H9 (cell line): ENCODE measurements around the gene CYBB. TPM values are rescaled to one million over a fixed set of nuclear protein-coding genes. Genes with fewer than 3 reads are reported as not detected.

Source experiments
- DNase-seq: peaks from one replicate; pipeline ENCODE4 v3.0.0-alpha.2; 2017
- H2AFZ ChIP-seq: one replicate; pipeline ENCODE4 v1.6.1; 2013; ENCODE audit warnings: mild to moderate bottlenecking, low read length, control low read depth, moderate library complexity
- H2AK5ac ChIP-seq: 2 replicates; pipeline ENCODE4 v1.6.1; 2013; ENCODE audit warnings: low read length, control low read depth, mixed read lengths; ENCODE audit not compliant: insufficient read length
- H2BK120ac ChIP-seq: one replicate; pipeline ENCODE4 v1.6.1; 2013; ENCODE audit warnings: low read depth, mild to moderate bottlenecking, low read length, control low read depth, inconsistent platforms; ENCODE audit not compliant: poor library complexity, severe bottlenecking
- H2BK12ac ChIP-seq: 2 replicates; pipeline ENCODE4 v1.6.1; 2013; ENCODE audit warnings: low read length, control low read depth, mixed read lengths, low read depth; ENCODE audit not compliant: insufficient read length
- H2BK15ac ChIP-seq: 2 replicates; pipeline ENCODE4 v1.6.1; 2013; ENCODE audit warnings: low read depth, low read length, control low read depth
- H2BK20ac ChIP-seq: one replicate; pipeline ENCODE4 v1.6.1; 2013; ENCODE audit warnings: low read depth, mild to moderate bottlenecking, low read length, control low read depth, inconsistent platforms; ENCODE audit not compliant: poor library complexity, severe bottlenecking
- H2BK5ac ChIP-seq: 2 replicates; pipeline ENCODE4 v1.6.1; 2013; ENCODE audit warnings: low read length, control low read depth, mixed read lengths; ENCODE audit not compliant: insufficient read length
- H3K14ac ChIP-seq: 2 replicates; pipeline ENCODE4 v1.6.1; 2013; ENCODE audit warnings: low read length, control low read depth; ENCODE audit not compliant: insufficient read depth
- H3K18ac ChIP-seq: 2 replicates; pipeline ENCODE4 v1.6.1; 2013; ENCODE audit warnings: low read depth, mild to moderate bottlenecking, mixed read lengths, low read length, control low read depth; ENCODE audit not compliant: insufficient read length
- H3K23ac ChIP-seq: 2 replicates; pipeline ENCODE4 v1.6.1; 2013; ENCODE audit warnings: low read length, control low read depth, mixed read lengths, low read depth; ENCODE audit not compliant: insufficient read length
- H3K23me2 ChIP-seq: 2 replicates; pipeline ENCODE4 v1.6.1; 2013; ENCODE audit warnings: low read depth, mild to moderate bottlenecking, mixed read lengths, low read length, control low read depth; ENCODE audit not compliant: insufficient read length, poor library complexity, severe bottlenecking
- H3K27ac ChIP-seq: 2 replicates; pipeline ENCODE4 v1.5.1; 2013; ENCODE audit warnings: low read length, control low read depth, mixed read lengths, low read depth; ENCODE audit not compliant: insufficient read length
- H3K27me3 ChIP-seq: 2 replicates; pipeline ENCODE4 v1.6.1; 2013; ENCODE audit warnings: low read length, control low read depth, inconsistent platforms; ENCODE audit not compliant: insufficient read depth
- H3K4ac ChIP-seq: 2 replicates; pipeline ENCODE4 v1.6.1; 2013; ENCODE audit warnings: low read depth, mild to moderate bottlenecking, control low read depth, inconsistent platforms, low read length, moderate library complexity
- H3K4me1 ChIP-seq: 2 replicates; pipeline ENCODE4 v1.6.1; 2013; ENCODE audit warnings: low read length, control low read depth, inconsistent platforms; ENCODE audit not compliant: insufficient read depth
- H3K4me2 ChIP-seq: 2 replicates; pipeline ENCODE4 v1.6.1; 2013; ENCODE audit warnings: low read length, control low read depth, mixed read lengths; ENCODE audit not compliant: insufficient read length, insufficient read depth
- H3K56ac ChIP-seq: 2 replicates; pipeline ENCODE4 v1.6.1; 2013; ENCODE audit warnings: low read depth, mild to moderate bottlenecking, mixed read lengths, low read length, control low read depth; ENCODE audit not compliant: insufficient read length
- H3K79me1 ChIP-seq: 2 replicates; pipeline ENCODE4 v1.6.1; 2013; ENCODE audit warnings: low read depth, mild to moderate bottlenecking, moderate library complexity, low read length, control low read depth, inconsistent platforms; ENCODE audit not compliant: insufficient read depth, poor library complexity, severe bottlenecking
- H3K79me2 ChIP-seq: 2 replicates; pipeline ENCODE4 v1.6.1; 2013; ENCODE audit warnings: low read length, control low read depth, inconsistent platforms; ENCODE audit not compliant: insufficient read depth
- H3K9ac ChIP-seq: 2 replicates; pipeline ENCODE4 v1.6.1; 2013; ENCODE audit warnings: low read length, control low read depth, mixed read lengths; ENCODE audit not compliant: insufficient read length; ENCODE audit errors: extremely low read depth
- H3K9me3 ChIP-seq: one replicate; pipeline ENCODE4 v1.6.1; 2013; ENCODE audit warnings: low read depth, low read length, inconsistent platforms; ENCODE audit not compliant: control insufficient read depth
- H3T11ph ChIP-seq: one replicate; pipeline ENCODE4 v1.6.1; 2013; ENCODE audit warnings: mild to moderate bottlenecking, low read length, control low read depth, inconsistent platforms
- H4K20me1 ChIP-seq: one replicate; pipeline ENCODE4 v1.6.1; 2013; ENCODE audit not compliant: control insufficient read depth, insufficient read length, insufficient read depth
- H4K5ac ChIP-seq: 2 replicates; pipeline ENCODE4 v1.6.1; 2013; ENCODE audit warnings: low read depth, mild to moderate bottlenecking, mixed read lengths, low read length, control low read depth; ENCODE audit not compliant: insufficient read length
- H4K8ac ChIP-seq: replicated peaks from 2 replicates; pipeline ENCODE4 v1.6.1; 2013; ENCODE audit warnings: low read length, control low read depth, mixed read lengths, low read depth; ENCODE audit not compliant: insufficient read length
- H4K91ac ChIP-seq: 2 replicates; pipeline ENCODE4 v1.6.1; 2013; ENCODE audit warnings: low read depth, mild to moderate bottlenecking, moderate library complexity, mixed read lengths, low read length, control low read depth; ENCODE audit not compliant: insufficient read length
- H3K27ac Mint-ChIP-seq, 3 experiments: 2 replicates in 2 of 3; 3 replicates in 1 of 3; pipeline ENCODE4 v1.8.0; 2020 to 2021; ENCODE audit warnings: mixed read lengths in 3 of 3, mild to moderate bottlenecking in 1 of 3, moderate library complexity in 1 of 3
- H3K27me3 Mint-ChIP-seq: 2 replicates; pipeline ENCODE4 v1.8.0; 2021; ENCODE audit warnings: low read depth, mild to moderate bottlenecking, moderate library complexity, mixed read lengths
- H3K36me3 Mint-ChIP-seq, 3 experiments: 2 replicates in 2 of 3; 3 replicates in 1 of 3; pipeline ENCODE4 v1.8.0; 2020 to 2021; ENCODE audit warnings: low read depth in 3 of 3, mixed read lengths in 3 of 3; ENCODE audit not compliant: insufficient read depth in 1 of 3
- H3K4me1 Mint-ChIP-seq, 2 experiments: 2 replicates each; pipeline ENCODE4 v1.8.0; 2020; ENCODE audit warnings: mixed read lengths in 2 of 2
- H3K4me3 Mint-ChIP-seq, 2 experiments: 2 replicates in 1 of 2; 3 replicates in 1 of 2; pipeline ENCODE4 v1.8.0; 2020 to 2021; ENCODE audit warnings: mild to moderate bottlenecking in 2 of 2, mixed read lengths in 2 of 2, moderate library complexity in 1 of 2
- H3K9me3 Mint-ChIP-seq, 2 experiments: 2 replicates in 1 of 2; 3 replicates in 1 of 2; pipeline ENCODE4 v1.8.0; 2020; ENCODE audit warnings: mild to moderate bottlenecking in 2 of 2, mixed read lengths in 2 of 2, moderate library complexity in 1 of 2
- WGBS: extraction: QIAGEN DNeasy Blood & Tissue Kit; methylation state at CpG from one replicate; pipeline ENCODE4 v1.1.7; 2013; ENCODE audit warnings: missing lambda C conversion rate, low lambda C conversion rate, mixed read lengths; ENCODE audit not compliant: insufficient read length; ENCODE audit errors: extremely low coverage; 5-methylcytosine and 5-hydroxymethylcytosine counted together
- total RNA-seq: library from RNA; stranded (reverse); gene quantifications from 2 replicates; pipeline ENCODE4 v1.2.1, GENCODE V29; 2021
- TF ChIP-seq, protein P1 (sequence below): fragments of 200-600 bp; sonication (generic); conservative IDR thresholded peaks from 3 replicates; pipeline ENCODE4 v1.8.0; 2021; ENCODE audit warnings: antibody characterized with exemption, mild to moderate bottlenecking

CYBB gene
- total RNA-seq, 1 experiment from 2014 or later, result 0.07 TPM

- Histone ChIP-seq H2BK20ac (no peak overlapping the region), H2BK120ac (no peak overlapping the region), H3K23me2 (no peaks in the 10 kb centered on the region), H2BK12ac (no peak overlapping the region), H3K56ac (no peak overlapping the region), H3K27me3 (no peaks in the 10 kb centered on the region), H2BK15ac (no peak overlapping the region), H3K27ac (no peak overlapping the region), H2AK5ac (no peak overlapping the region), H3K79me1 (no peaks in the 10 kb centered on the region), H3K4me2 (no peak overlapping the region), H4K20me1 (no peaks in the 10 kb centered on the region), H3T11ph (no peak overlapping the region), H3K4me1 (no peaks in the 10 kb centered on the region), H3K79me2 (no peaks in the 10 kb centered on the region), H3K14ac (no peak overlapping the region), H2BK5ac (no peak overlapping the region), H4K91ac (no peak overlapping the region), H2AFZ (no peak overlapping the region), H4K5ac (no peak overlapping the region), H3K18ac (no peak overlapping the region), H3K9ac (no peak overlapping the region), H3K4ac (no peak overlapping the region), H3K23ac (no peak overlapping the region), H3K9me3 (no peaks in the 10 kb centered on the region), H4K8ac (no peak overlapping the region)
- no peaks in the 10 kb centered on the region for H3K27me3 Mint-ChIP-seq
- H3K9me3 Mint-ChIP-seq, result peaks cover 27 to 38% of the 10 kb centered on the region in 2 experiments
- no CpG with 5 or more reads among the region's 4 CpGs for WGBS
- TF ChIP-seq, protein P1, sequence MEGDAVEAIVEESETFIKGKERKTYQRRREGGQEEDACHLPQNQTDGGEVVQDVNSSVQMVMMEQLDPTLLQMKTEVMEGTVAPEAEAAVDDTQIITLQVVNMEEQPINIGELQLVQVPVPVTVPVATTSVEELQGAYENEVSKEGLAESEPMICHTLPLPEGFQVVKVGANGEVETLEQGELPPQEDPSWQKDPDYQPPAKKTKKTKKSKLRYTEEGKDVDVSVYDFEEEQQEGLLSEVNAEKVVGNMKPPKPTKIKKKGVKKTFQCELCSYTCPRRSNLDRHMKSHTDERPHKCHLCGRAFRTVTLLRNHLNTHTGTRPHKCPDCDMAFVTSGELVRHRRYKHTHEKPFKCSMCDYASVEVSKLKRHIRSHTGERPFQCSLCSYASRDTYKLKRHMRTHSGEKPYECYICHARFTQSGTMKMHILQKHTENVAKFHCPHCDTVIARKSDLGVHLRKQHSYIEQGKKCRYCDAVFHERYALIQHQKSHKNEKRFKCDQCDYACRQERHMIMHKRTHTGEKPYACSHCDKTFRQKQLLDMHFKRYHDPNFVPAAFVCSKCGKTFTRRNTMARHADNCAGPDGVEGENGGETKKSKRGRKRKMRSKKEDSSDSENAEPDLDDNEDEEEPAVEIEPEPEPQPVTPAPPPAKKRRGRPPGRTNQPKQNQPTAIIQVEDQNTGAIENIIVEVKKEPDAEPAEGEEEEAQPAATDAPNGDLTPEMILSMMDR, result no peak
- no peaks in the 10 kb centered on the region for H3K4me1 Mint-ChIP-seq
- H3K4me3 Mint-ChIP-seq, result no peak overlapping the region
- H3K27ac Mint-ChIP-seq, result no peak overlapping the region
- H3K36me3 Mint-ChIP-seq, result peaks cover 0 to 4% (median 2%) of the 10 kb centered on the region in 3 experiments; a peak in 4 of 7 replicates
- DNase-seq, result no peak
These were observed 55.1 kb downstream of the CYBB start for GRCh38 chrX:37834937-37835336.
